Esophagus muscularis mucosa (tissue), 3 donors: Measurements from ENCODE around the gene DUOXA1.

ENCODE experiments used
- CTCF ChIP-seq, 3 experiments: fragments of 200-600 bp in 2 of 3; fragments of 450-650 bp in 1 of 3; sonication (generic) in 2 of 3; IDR thresholded peaks; one replicate each; pipeline ENCODE4 v1.5.1; 2017 to 2019; ENCODE audit warnings: antibody characterized with exemption in 3 of 3, mild to moderate bottlenecking in 2 of 3, moderate library complexity in 1 of 3
- POLR2A ChIP-seq: fragments of 450-650 bp; IDR thresholded peaks from one replicate; pipeline ENCODE4 v1.6.1; 2017; ENCODE audit warnings: antibody characterized with exemption, moderate library complexity, mild to moderate bottlenecking, low read depth
- POLR2AphosphoS5 ChIP-seq, 2 donors: sonication (generic); formaldehyde crosslinking; IDR thresholded peaks; one replicate each; pipeline ENCODE4 v1.6.1; 2017; ENCODE audit warnings: antibody characterized with exemption in 2 of 2

GRCh38 chr15:45105586-45105985 is 24.1 kb downstream of the DUOXA1 start:
- no peak for TF ChIP-seq POLR2A
- TF ChIP-seq POLR2AphosphoS5 (IDR thresholded peaks at IDR 0.05) = no peak
- no peak for TF ChIP-seq CTCF (IDR thresholded peaks at IDR 0.05)
